H1 (cell line): Measurements from ENCODE around the gene CYP39A1.

Experiments
- CBX5 ChIP-seq: fragments of 300-800, 300-1000 bp; sonication (generic); IDR thresholded peaks from 2 replicates; pipeline ENCODE4 v1.7.1; 2016; ENCODE audit warnings: antibody characterized with exemption, low read length, low read depth
- CHD2 ChIP-seq: IDR thresholded peaks from 2 replicates; pipeline ENCODE4 v1.6.1; 2012; ENCODE audit warnings: low read length, improper control_type of control experiment
- EP300 ChIP-seq, 2 experiments: IDR thresholded peaks; 1 replicate in 1 of 2; 2 replicates in 1 of 2; pipeline ENCODE4 v1.6.1; 2011 to 2012; ENCODE audit warnings: low read depth in 2 of 2, low read length in 2 of 2, mild to moderate bottlenecking in 2 of 2, borderline replicate concordance in 1 of 2, inconsistent platforms in 1 of 2, moderate library complexity in 1 of 2
- HDAC6 ChIP-seq: IDR thresholded peaks from one replicate; pipeline ENCODE4 v1.7.1; 2012; ENCODE audit warnings: low read depth, mild to moderate bottlenecking, inconsistent platforms, low read length, moderate library complexity
- JUND ChIP-seq: IDR thresholded peaks from 2 replicates; pipeline ENCODE4 v1.6.1; 2011; ENCODE audit warnings: mild to moderate bottlenecking, improper control_type of control experiment, low read length
- POLR2A ChIP-seq, 2 experiments: IDR thresholded peaks; 1 replicate in 1 of 2; 2 replicates in 1 of 2; pipeline ENCODE4 v1.6.1; 2011; ENCODE audit warnings: low read depth in 2 of 2, low read length in 2 of 2, mild to moderate bottlenecking in 2 of 2; ENCODE audit errors: control extremely low read depth in 1 of 2
- POLR2AphosphoS5 ChIP-seq: IDR thresholded peaks from 2 replicates; pipeline ENCODE4 v1.6.1; 2011; ENCODE audit warnings: low read depth, low read length
- POU5F1 ChIP-seq: IDR thresholded peaks from 2 replicates; pipeline ENCODE4 v1.6.1; 2011; ENCODE audit warnings: low read depth, mild to moderate bottlenecking, low read length, moderate library complexity
- RXRA ChIP-seq: IDR thresholded peaks from 2 replicates; pipeline ENCODE4 v1.6.1; 2011; ENCODE audit warnings: low read depth, mild to moderate bottlenecking, low read length, moderate library complexity; ENCODE audit not compliant: insufficient read depth
- SIN3A ChIP-seq, 2 experiments: IDR thresholded peaks in 1 of 2; conservative IDR thresholded peaks in 1 of 2; 2 replicates each; pipeline ENCODE4 v1.6.1; 2011 to 2012; ENCODE audit warnings: low read length in 2 of 2, improper control_type of control experiment in 1 of 2, low read depth in 1 of 2, mild to moderate bottlenecking in 1 of 2
- SRF ChIP-seq: IDR thresholded peaks from 2 replicates; pipeline ENCODE4 v1.6.1; 2011; ENCODE audit warnings: mild to moderate bottlenecking, low read depth, low read length, moderate library complexity
- TF ChIP-seq, protein P1 (sequence below), 3 experiments: IDR thresholded peaks; 1 replicate in 2 of 3; 2 replicates in 1 of 3; pipeline versions ENCODE4 v1.5.1 to v1.6.1; 2011; ENCODE audit warnings: low read length in 3 of 3, mild to moderate bottlenecking in 3 of 3, inconsistent platforms in 2 of 3, low read depth in 1 of 3, moderate library complexity in 1 of 3; ENCODE audit not compliant: insufficient read depth in 1 of 3; ENCODE audit errors: control extremely low read depth in 1 of 3

DNA sequence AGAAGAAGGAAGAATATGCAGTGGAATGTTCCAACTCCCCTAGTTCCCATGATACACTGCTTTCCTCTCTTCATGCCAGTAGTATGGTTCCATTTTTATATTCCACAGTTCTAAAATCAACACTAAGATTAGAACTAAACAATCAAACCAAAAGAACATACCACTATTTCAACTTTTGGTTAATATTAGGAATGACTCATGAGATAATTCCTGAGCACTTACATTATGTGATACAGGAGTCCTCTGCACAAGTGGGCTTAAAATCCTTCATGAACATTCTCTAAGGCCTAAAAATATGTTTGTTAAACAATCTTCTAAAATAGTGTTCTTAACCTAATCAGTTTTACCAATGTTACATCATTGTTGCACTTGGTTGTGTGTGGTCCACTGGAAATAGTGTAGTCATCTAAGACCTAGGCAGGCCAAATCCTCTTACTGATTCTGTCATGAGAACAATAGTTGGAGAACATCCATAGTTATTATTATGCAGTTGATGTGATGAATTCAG lies 131.1 kb downstream of the CYP39A1 start:
- TF ChIP-seq, protein P1, sequence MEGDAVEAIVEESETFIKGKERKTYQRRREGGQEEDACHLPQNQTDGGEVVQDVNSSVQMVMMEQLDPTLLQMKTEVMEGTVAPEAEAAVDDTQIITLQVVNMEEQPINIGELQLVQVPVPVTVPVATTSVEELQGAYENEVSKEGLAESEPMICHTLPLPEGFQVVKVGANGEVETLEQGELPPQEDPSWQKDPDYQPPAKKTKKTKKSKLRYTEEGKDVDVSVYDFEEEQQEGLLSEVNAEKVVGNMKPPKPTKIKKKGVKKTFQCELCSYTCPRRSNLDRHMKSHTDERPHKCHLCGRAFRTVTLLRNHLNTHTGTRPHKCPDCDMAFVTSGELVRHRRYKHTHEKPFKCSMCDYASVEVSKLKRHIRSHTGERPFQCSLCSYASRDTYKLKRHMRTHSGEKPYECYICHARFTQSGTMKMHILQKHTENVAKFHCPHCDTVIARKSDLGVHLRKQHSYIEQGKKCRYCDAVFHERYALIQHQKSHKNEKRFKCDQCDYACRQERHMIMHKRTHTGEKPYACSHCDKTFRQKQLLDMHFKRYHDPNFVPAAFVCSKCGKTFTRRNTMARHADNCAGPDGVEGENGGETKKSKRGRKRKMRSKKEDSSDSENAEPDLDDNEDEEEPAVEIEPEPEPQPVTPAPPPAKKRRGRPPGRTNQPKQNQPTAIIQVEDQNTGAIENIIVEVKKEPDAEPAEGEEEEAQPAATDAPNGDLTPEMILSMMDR (IDR thresholded peaks at IDR 0.05; ENCODE audit: control extremely low read depth in 1 of 3, insufficient read depth in 1 of 3, low read depth in 1 of 3, low read length in 3 of 3): no peak
- TF ChIP-seq EP300 (IDR thresholded peaks at IDR 0.05; ENCODE audit: borderline replicate concordance in 1 of 2, low read depth in 2 of 2, low read length in 2 of 2) (no peak), POLR2A (IDR thresholded peaks at IDR 0.05; ENCODE audit: control extremely low read depth in 1 of 2, low read depth in 2 of 2, low read length in 2 of 2) (no peak), RXRA (no peak), JUND (no peak), CHD2 (no peak), SIN3A (conservative IDR thresholded peaks at IDR 0.05 in 1 of 2, IDR thresholded peaks at IDR 0.05 in 1 of 2; ENCODE audit: low read depth in 1 of 2, low read length in 2 of 2) (no peak), HDAC6 (no peak), POLR2AphosphoS5 (no peak), POU5F1 (no peak), SRF (no peak), CBX5 (no peak)
